Dedifferentiated amniotic fluid mesenchymal stem cell (primary cell): ENCODE measurements around the gene BLVRB.
A peak's percentile ranks its signal among the peaks of the same experiment; 100 is the strongest.
"Not testable (repeated sequence)": the region's sequence is repeated elsewhere in the genome, so short reads cannot be mapped to it uniquely, and the experiment has no call there.

Experiments used
- DNase-seq: peaks from one replicate; pipeline ENCODE4 v3.0.0-alpha.2; 2016; ENCODE audit errors: extremely low spot score

BLVRB gene

GRCh38 chr19:40449506-40449905, 16.0 kb downstream of the BLVRB start:
- DNase-seq, result no peak

GRCh38 chr19:40446263-40446784, 19.2 kb downstream of the BLVRB start:
- no peak for DNase-seq

- DNase-seq, result no peak
Measured at GRCh38 chr19:40445780-40446262, 19.7 kb downstream of the BLVRB start.

- no peak for DNase-seq
Measured at GRCh38 chr19:40444825-40445312, 20.7 kb downstream of the BLVRB start.

- peak; percentile 94 for DNase-seq
Measured at GRCh38 chr19:40444000-40444824, 21.3 kb downstream of the BLVRB start, which contains the start of gene SERTAD3. Gene SERTAD3 (minus strand): TSS chr19:40444335. CDS start chr19:40442080, 2,255 bp downstream.

GRCh38 chr19:40443131-40443999, 22.2 kb downstream of the BLVRB start:
- DNase-seq, result peak; percentile 99

- no peak for DNase-seq
Measured at GRCh38 chr19:40442328-40443130, 23.0 kb downstream of the BLVRB start.

GRCh38 chr19:40441719-40442253, 23.8 kb downstream of the BLVRB start:
- no peak for DNase-seq

- no peak for DNase-seq
Measured at GRCh38 chr19:40438284-40438683, 27.3 kb downstream of the BLVRB start.

GRCh38 chr19:40433391-40434216, 31.9 kb downstream of the BLVRB start:
- peak; percentile 88 for DNase-seq

- not testable (repeated sequence) for DNase-seq
Measured at GRCh38 chr19:40432760-40433159, 32.8 kb downstream of the BLVRB start.

- no peak for DNase-seq
Measured at GRCh38 chr19:40431698-40432097, 33.8 kb downstream of the BLVRB start.

- not testable (repeated sequence) for DNase-seq
Measured at GRCh38 chr19:40430242-40430641, 35.3 kb downstream of the BLVRB start.

GRCh38 chr19:40428197-40428596, 37.3 kb downstream of the BLVRB start:
- not testable (repeated sequence) for DNase-seq

GRCh38 chr19:40425450-40426287, 39.9 kb downstream of the BLVRB start, which contains the start of gene SERTAD1:
Gene SERTAD1 (minus strand): TSS chr19:40425992. CDS start chr19:40423546, 2,446 bp downstream.
- peak; percentile 99 for DNase-seq

GRCh38 chr19:40424637-40425449, 40.7 kb downstream of the BLVRB start:
- DNase-seq, result no peak

- DNase-seq, result no peak
Measured at GRCh38 chr19:40423938-40424337, 41.6 kb downstream of the BLVRB start.
